GM21786 (cell line): ENCODE measurements around the gene MAGEB1.

Experiments
- ATAC-seq: cut with Tn5 transposase; IDR thresholded peaks from one replicate; pipeline ENCODE4 v1.9.1; 2021; ENCODE audit not compliant: unreplicated experiment

The MAGEB1 gene

DNA sequence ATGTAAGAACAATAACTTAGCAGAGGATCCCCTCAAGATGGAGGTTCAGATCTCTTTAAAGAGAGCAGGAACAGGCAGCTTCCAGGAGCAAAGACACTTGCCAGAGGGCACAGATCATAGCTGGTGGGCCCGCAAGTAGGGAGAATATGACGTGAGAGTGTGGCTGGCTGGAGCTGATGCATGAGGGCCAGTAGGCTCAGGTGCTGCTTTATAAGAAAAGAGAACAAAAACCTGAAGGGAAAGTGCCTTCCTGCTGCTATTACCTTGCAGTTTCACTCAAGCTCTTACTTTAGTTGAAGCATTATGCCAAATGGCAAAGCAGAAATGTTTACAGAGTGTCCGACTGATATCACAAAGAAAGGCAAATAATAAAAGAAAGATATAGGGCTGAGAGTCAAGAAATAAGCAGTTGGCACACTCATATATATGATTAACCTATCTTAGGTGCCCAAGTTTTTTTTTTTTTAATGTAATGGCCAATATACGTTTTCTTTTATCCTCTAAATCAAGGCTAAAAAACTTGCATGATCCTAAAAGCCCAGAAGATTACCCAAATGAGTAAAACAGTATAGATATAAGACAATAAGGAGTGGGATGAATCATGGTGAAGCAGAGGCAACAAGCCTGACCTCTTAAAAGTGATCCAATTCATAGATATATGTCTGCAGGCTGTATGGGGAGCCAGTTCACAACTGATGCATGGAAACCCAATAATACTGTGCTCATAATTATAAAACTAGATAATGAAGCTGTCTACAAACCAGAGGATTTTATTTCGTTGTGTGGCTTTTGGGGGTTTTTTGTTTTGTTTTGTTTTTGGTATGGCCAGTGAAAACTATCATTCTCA is 49.7 kb downstream of the MAGEB1 start:
- ATAC-seq = no peak

- ATAC-seq = no peak
Observed at GRCh38 chrX:30301208-30301607, 54.3 kb downstream of the MAGEB1 start.
